HepG2 (cell line): Measurements from ENCODE around the gene TULP3. TPM values are rescaled to one million over a fixed set of nuclear protein-coding genes. Genes with fewer than 3 reads are reported as not detected.

Source experiments
- AGO2 ChIP-seq: fragments of 200-400 bp; formaldehyde crosslinking; optimal IDR thresholded peaks from 2 replicates; pipeline ENCODE3; 2017; ENCODE audit warnings: mild to moderate bottlenecking, low read depth, low read length, moderate library complexity
- ATF2 ChIP-seq: sonication (generic); formaldehyde crosslinking; IDR thresholded peaks from 2 replicates; pipeline ENCODE4 v1.4.0; 2020; ENCODE audit warnings: missing genetic modification reagents
- DNMT1 ChIP-seq: sonication (generic); formaldehyde crosslinking; IDR thresholded peaks from 2 replicates; pipeline ENCODE4 v1.5.1; 2020; ENCODE audit warnings: mild to moderate bottlenecking, missing genetic modification reagents
- HOXD1 ChIP-seq: sonication (generic); formaldehyde crosslinking; IDR thresholded peaks from 2 replicates; pipeline ENCODE4 v1.5.0; 2020; ENCODE audit warnings: missing genetic modification reagents
- IRX3 ChIP-seq: sonication (generic); formaldehyde crosslinking; IDR thresholded peaks from 2 replicates; pipeline ENCODE4 v1.8.1; 2023; ENCODE audit warnings: mild to moderate bottlenecking, low read depth, missing genetic modification reagents, borderline replicate concordance
- MYC ChIP-seq: sonication (generic); formaldehyde crosslinking; IDR thresholded peaks from 2 replicates; pipeline ENCODE4 v1.9.0; 2021; ENCODE audit warnings: missing genetic modification reagents, borderline replicate concordance
- NR3C1 ChIP-seq: sonication (generic); formaldehyde crosslinking; IDR thresholded peaks from 2 replicates; pipeline ENCODE4 v1.4.0; 2020; ENCODE audit warnings: missing genetic modification reagents
- ONECUT2 ChIP-seq: sonication (generic); formaldehyde crosslinking; IDR thresholded peaks from 2 replicates; pipeline ENCODE4 v1.4.0; 2020; ENCODE audit warnings: missing genetic modification reagents
- POLR2AphosphoS2 ChIP-seq: IDR thresholded peaks from 2 replicates; pipeline ENCODE4 v1.6.1; 2011; ENCODE audit warnings: low read depth, low read length, improper control_type of control experiment
- SMAD1 ChIP-seq: sonication (generic); formaldehyde crosslinking; IDR thresholded peaks from 2 replicates; pipeline ENCODE4 v1.4.0; 2020; ENCODE audit warnings: missing genetic modification reagents, low read depth, mild to moderate bottlenecking, borderline replicate concordance
- U2AF1 ChIP-seq: fragments of 200-400 bp; formaldehyde crosslinking; optimal IDR thresholded peaks from 2 replicates; pipeline ENCODE3; 2017; ENCODE audit warnings: mild to moderate bottlenecking, low read depth, low read length
- ZC3H4 ChIP-seq: sonication (generic); formaldehyde crosslinking; IDR thresholded peaks from 2 replicates; pipeline ENCODE4 v1.4.0; 2020; ENCODE audit warnings: missing genetic modification reagents, borderline replicate concordance
- ZNF337 ChIP-seq: sonication (generic); formaldehyde crosslinking; IDR thresholded peaks from 2 replicates; pipeline ENCODE4 v1.5.1; 2020; ENCODE audit warnings: missing genetic modification reagents, low read depth, mild to moderate bottlenecking, borderline replicate concordance
- ZNF605 ChIP-seq: sonication (generic); formaldehyde crosslinking; IDR thresholded peaks from 2 replicates; pipeline ENCODE4 v1.8.0; 2022; ENCODE audit warnings: mild to moderate bottlenecking, missing genetic modification reagents
- ZNF850 ChIP-seq: sonication (generic); formaldehyde crosslinking; conservative IDR thresholded peaks from 2 replicates; pipeline ENCODE4 v1.9.0; 2021; ENCODE audit warnings: mild to moderate bottlenecking, missing genetic modification reagents
- ZSCAN20 ChIP-seq: sonication (generic); formaldehyde crosslinking; IDR thresholded peaks from 2 replicates; pipeline ENCODE4 v1.4.0; 2020; ENCODE audit warnings: missing genetic modification reagents, mild to moderate bottlenecking, borderline replicate concordance
- polyA plus RNA-seq, 8 experiments: library from polyadenylated mRNA; depleted of rRNA in 3 of 8; stranded (reverse) in 7 of 8; unstranded in 1 of 8; fragments of >200 nt; fragmentation: Illumina TruSeq in 4 of 8; extraction: Trizol in 4 of 8; gene quantifications; 2 replicates each; pipeline versions ENCODE4 v1.2.1 to v1.2.3, GENCODE V29; 2011 to 2016; ENCODE audit warnings: low read depth in 4 of 8, missing spikeins in 1 of 8, mixed read lengths in 1 of 8; ENCODE audit not compliant: insufficient read depth in 1 of 8
- total RNA-seq, 5 experiments: library from RNA; depleted of rRNA; stranded (reverse); fragments of >200 nt; fragmentation: Illumina TruSeq; extraction: Trizol; gene quantifications; 2 replicates each; pipeline ENCODE4 v1.2.3, GENCODE V29; 2016; ENCODE audit warnings: low read depth in 1 of 5
- TF ChIP-seq, protein P1 (sequence below): IDR thresholded peaks from 2 replicates; pipeline ENCODE4 v1.6.1; 2016
- TF ChIP-seq, protein P2 (sequence below): sonication (generic); formaldehyde crosslinking; IDR thresholded peaks from 2 replicates; pipeline ENCODE4 v1.5.0; 2020; ENCODE audit warnings: mild to moderate bottlenecking, low read depth, missing genetic modification reagents, borderline replicate concordance
- TF ChIP-seq, protein P3 (sequence below): sonication (generic); formaldehyde crosslinking; conservative IDR thresholded peaks from 2 replicates; pipeline ENCODE4 v1.5.0; 2020; ENCODE audit warnings: missing genetic modification reagents
- TF ChIP-seq, protein P4 (sequence below): sonication (generic); formaldehyde crosslinking; IDR thresholded peaks from 2 replicates; pipeline ENCODE4 v1.5.0; 2020; ENCODE audit warnings: mild to moderate bottlenecking, missing genetic modification reagents

Gene TULP3
- total and polyA plus RNA-seq, 2 of the 13 experiments (the other 11 are each of a cell fraction or from before 2014, with no cell fraction given): 11.2 to 13.2 TPM

DNA sequence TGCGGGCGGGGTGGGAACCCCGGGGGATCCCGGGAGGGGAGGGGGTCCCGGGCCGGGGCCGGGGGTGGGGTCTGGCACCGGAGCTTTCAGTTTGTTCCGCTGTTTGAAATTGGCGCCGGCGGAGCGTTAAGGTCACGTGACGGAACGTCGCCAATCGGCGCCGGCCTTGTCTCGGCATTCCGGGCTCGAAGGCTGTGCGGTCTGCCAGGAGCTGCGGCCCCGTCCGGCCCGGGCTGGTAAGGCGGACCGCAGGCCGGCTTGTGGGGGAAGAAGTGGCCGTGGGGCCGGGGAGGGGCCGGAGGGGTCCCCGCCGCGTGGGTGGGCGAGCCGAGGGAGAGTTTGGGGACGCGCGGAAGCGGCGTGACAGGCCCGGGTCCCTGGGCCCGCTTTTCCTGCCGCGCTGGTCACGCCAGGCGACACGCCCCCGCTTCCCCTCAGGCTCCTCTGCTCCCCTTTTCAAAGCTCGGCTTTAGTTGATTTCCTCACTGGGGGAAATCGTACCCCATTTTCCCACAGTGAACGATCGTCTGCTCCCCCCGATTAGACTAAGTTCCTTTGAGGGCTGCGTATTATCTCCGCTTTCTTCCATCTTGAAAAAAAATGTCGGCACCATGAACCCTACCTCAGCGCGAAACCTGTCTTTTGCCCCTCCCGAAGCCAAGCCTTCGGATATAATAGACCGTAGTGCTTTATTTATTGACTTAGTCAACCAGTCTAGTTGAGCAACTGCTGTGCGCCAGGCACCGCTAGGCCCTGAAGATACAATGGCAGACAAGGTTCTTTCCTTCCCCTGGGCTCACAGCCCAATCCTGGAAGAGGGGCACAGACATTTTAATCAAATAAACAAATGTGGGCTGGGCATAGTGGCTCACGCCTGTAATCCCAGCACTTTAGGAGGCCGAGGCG is 13.4 kb upstream of the TULP3 start, which contains the start of the genes FOXM1 and RHNO1 (continued):
- peak; percentile 18; the same call in 1 of the 2 replicates for TF ChIP-seq IRX3 (CRISPR knock-in tag)
- TF ChIP-seq, protein P1, sequence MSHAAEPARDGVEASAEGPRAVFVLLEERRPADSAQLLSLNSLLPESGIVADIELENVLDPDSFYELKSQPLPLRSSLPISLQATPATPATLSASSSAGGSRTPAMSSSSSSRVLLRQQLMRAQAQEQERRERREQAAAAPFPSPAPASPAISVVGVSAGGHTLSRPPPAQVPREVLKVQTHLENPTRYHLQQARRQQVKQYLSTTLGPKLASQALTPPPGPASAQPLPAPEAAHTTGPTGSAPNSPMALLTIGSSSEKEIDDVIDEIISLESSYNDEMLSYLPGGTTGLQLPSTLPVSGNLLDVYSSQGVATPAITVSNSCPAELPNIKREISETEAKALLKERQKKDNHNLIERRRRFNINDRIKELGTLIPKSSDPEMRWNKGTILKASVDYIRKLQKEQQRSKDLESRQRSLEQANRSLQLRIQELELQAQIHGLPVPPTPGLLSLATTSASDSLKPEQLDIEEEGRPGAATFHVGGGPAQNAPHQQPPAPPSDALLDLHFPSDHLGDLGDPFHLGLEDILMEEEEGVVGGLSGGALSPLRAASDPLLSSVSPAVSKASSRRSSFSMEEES (CRISPR knock-in tag): peak; percentile 60
- no peak for TF ChIP-seq NR3C1 (CRISPR knock-in tag)
- no peak for TF ChIP-seq AGO2
- no peak for TF ChIP-seq ZC3H4 (CRISPR knock-in tag)
- TF ChIP-seq, protein P2, sequence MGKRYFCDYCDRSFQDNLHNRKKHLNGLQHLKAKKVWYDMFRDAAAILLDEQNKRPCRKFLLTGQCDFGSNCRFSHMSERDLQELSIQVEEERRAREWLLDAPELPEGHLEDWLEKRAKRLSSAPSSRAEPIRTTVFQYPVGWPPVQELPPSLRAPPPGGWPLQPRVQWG (CRISPR knock-in tag): no peak
- no peak for TF ChIP-seq ONECUT2 (CRISPR knock-in tag)
- TF ChIP-seq ZNF605 (CRISPR knock-in tag): peak; percentile 78; the same call in 1 of the 2 replicates
- no peak for TF ChIP-seq ZNF337 (CRISPR knock-in tag)
- TF ChIP-seq HOXD1 (CRISPR knock-in tag): no peak
- no peak for TF ChIP-seq SMAD1 (CRISPR knock-in tag)
- TF ChIP-seq, protein P3, sequence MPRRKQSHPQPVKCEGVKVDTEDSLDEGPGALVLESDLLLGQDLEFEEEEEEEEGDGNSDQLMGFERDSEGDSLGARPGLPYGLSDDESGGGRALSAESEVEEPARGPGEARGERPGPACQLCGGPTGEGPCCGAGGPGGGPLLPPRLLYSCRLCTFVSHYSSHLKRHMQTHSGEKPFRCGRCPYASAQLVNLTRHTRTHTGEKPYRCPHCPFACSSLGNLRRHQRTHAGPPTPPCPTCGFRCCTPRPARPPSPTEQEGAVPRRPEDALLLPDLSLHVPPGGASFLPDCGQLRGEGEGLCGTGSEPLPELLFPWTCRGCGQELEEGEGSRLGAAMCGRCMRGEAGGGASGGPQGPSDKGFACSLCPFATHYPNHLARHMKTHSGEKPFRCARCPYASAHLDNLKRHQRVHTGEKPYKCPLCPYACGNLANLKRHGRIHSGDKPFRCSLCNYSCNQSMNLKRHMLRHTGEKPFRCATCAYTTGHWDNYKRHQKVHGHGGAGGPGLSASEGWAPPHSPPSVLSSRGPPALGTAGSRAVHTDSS: no peak
- no peak for TF ChIP-seq ZSCAN20
- no peak for TF ChIP-seq U2AF1
- TF ChIP-seq MYC (CRISPR knock-in tag): peak; percentile 72
- no peak for TF ChIP-seq ZNF850 (CRISPR knock-in tag)
- TF ChIP-seq, protein P4, sequence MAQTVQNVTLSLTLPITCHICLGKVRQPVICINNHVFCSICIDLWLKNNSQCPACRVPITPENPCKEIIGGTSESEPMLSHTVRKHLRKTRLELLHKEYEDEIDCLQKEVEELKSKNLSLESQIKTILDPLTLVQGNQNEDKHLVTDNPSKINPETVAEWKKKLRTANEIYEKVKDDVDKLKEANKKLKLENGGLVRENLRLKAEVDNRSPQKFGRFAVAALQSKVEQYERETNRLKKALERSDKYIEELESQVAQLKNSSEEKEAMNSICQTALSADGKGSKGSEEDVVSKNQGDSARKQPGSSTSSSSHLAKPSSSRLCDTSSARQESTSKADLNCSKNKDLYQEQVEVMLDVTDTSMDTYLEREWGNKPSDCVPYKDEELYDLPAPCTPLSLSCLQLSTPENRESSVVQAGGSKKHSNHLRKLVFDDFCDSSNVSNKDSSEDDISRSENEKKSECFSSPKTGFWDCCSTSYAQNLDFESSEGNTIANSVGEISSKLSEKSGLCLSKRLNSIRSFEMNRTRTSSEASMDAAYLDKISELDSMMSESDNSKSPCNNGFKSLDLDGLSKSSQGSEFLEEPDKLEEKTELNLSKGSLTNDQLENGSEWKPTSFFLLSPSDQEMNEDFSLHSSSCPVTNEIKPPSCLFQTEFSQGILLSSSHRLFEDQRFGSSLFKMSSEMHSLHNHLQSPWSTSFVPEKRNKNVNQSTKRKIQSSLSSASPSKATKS (CRISPR knock-in tag): no peak
- TF ChIP-seq ATF2 (CRISPR knock-in tag): no peak
- no peak for TF ChIP-seq DNMT1 (CRISPR knock-in tag)
- no peak for TF ChIP-seq POLR2AphosphoS2
